GM12892 (cell line): Measurements from ENCODE around the gene KLHL5.

Source experiments
- DNase-seq: peaks from one replicate; pipeline ENCODE4 v3.0.0; 2011; ENCODE audit not compliant: insufficient read length
- FAIRE-seq: peaks from 2 replicates; lab custom pipeline; 2011; peaks lifted over from hg19 to GRCh38; lab: Jason Lieb, UNC
- POLR2A ChIP-seq: IDR thresholded peaks from 2 replicates; pipeline ENCODE4 v1.6.1; 2011; ENCODE audit warnings: low read depth, low read length, control low read depth
- POLR2AphosphoS5 ChIP-seq: IDR thresholded peaks from 2 replicates; pipeline ENCODE4 v1.6.1; 2011; ENCODE audit warnings: low read depth, low read length, control low read depth
- TAF1 ChIP-seq: IDR thresholded peaks from 2 replicates; pipeline ENCODE4 v1.6.1; 2011; ENCODE audit warnings: low read depth, mild to moderate bottlenecking, control low read depth, low read length, borderline replicate concordance

The KLHL5 gene

DNA sequence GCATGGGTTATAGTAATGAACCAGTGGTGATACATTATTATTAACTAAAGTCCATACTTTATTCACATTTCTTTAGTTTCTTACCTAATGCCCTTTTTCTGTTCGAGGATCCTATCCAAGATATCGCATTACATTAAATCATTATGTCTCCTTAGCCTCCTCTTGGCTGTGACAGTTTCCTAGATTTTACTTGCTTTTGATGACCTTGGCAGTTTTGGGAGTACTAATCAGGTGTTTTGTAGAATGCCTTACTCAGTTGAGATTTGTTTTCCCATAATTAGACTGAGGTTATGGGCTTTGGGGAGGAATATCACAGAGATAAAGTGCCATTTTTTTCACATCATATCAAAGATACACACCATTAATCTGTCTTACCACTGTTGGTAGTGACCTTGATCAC is 5.0 kb downstream of the KLHL5 start:
- no peak for TF ChIP-seq POLR2A
- TF ChIP-seq POLR2AphosphoS5, result no peak
- no peak for TF ChIP-seq TAF1
- no peak for DNase-seq
- no peak for FAIRE-seq

DNA sequence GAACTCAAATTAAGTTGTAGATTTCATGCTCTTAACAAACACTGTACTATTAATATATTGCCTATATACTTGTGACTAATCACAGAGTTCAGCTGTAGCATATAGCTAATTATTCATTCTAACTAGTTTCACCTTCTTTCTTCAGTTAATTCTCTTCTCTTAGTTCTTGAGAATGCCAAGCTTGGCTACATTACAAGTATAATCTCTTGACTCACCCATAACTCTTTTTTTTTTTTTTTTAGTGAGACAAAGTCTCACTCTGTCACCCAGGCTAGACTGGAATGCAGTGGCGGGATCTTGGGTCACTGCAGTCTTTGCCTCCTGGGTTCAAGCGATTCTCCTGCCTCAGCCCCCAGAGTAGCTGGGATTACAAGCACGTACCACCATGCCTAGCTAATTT is 5.4 kb downstream of the KLHL5 start:
- FAIRE-seq (no peak), DNase-seq (no peak)
- no peak for TF ChIP-seq POLR2AphosphoS5

DNA sequence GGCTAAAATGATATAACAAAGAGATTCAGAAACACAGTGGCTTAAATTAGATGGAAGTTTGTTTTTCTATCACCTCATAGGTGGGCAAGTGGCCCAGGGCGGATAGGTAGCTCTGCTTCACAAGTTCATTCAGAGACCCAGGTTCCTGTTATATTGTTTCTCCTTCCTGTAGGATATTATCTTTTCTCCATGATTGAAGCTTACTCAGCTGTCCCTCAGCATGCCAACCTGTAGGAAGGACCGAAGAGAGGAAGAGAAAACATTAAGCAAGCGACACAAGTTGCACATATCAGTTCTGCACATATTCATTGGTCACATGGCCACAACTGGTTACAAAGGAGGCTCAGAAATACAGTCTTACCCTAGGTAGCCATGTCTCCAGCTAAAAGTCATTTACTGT is 6.9 kb downstream of the KLHL5 start:
- TF ChIP-seq POLR2AphosphoS5 (no peak), TAF1 (no peak), POLR2A (no peak)
- FAIRE-seq (peak; percentile 70), DNase-seq (no peak)

DNA sequence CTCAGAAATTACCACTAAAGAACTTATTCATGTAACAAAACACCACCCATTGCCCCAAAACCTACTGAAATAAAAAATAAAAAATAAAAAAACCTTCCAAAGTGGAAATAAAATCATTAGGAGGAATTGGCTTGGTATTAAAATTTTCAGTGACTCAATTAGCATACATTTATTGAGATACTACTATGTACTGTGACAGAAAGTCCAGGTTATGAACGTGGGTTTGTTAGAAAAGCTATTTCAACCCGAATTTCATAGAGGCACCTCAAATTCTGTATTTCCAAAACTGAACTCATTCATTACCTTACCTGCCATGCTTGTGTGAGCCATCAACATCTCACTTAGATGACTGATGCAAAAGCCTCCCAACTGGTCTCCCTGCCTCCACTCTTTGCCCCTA is 16.8 kb downstream of the KLHL5 start:
- no peak for FAIRE-seq
- TF ChIP-seq POLR2A (no peak), TAF1 (no peak), POLR2AphosphoS5 (no peak)

DNA sequence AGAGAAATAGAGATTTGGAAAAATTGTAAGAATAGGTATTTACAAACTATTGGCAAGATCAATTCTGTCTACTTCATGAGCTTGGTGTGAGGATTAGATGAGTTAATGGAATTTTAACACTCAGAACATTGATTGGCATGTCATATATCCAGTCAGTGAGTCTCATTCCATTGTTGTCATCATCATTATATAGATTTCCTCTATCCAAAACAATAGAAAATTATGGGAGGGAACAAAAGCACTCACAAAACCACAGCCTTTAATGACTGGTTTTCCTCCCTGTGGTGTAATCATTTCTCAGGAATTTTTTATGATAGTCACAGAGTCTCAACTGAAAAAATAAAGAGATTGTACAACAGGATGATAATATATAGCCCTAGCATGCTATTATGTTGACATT is 21.1 kb downstream of the KLHL5 start:
- TF ChIP-seq POLR2AphosphoS5, result no peak
- TF ChIP-seq POLR2A, result no peak
- no peak for TF ChIP-seq TAF1
- DNase-seq (no peak), FAIRE-seq (no peak)

More for the DNA sequence above, 16.8 kb downstream of the KLHL5 start:
- DNase-seq, result no peak

DNA sequence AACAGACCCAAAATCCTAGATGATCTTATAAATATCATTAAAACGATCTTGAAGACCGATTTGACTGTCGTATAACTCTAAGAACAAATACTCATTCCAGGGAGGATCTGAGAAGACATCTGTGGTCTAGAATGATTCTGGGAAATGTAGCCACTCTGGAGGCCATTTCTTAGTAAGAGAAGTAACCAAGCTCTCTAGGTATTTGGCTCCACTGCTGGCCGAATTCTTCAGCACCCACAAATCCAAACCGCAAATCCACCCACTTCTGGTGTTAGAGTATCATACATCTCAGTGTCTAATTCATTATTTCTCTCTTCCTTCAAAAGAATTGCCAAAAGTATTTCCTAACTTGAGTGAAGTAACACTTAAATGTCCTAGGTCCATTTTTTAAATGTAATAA is 23.9 kb downstream of the KLHL5 start:
- FAIRE-seq (no peak), DNase-seq (no peak)
- TF ChIP-seq POLR2A (no peak), TAF1 (no peak), POLR2AphosphoS5 (no peak)

DNA sequence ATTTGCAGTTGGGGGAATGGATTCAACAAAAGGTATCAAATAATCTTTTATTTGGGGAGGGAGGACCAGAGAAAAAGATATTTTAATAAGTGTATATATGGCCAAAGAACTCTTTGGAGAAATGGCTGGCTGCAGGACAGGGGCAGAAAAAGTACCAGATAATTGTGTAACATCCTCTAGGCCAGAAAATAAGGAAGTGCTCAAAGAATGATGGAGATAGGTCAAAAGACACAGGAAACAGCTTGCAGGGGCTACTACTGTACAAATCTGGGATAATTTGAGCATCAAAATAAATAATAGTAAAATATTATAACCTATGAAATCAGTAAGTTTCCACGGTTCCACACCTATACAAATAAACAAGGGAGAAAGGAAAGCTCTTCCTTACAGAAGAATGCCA is 34.8 kb downstream of the KLHL5 start:
- DNase-seq (no peak), FAIRE-seq (no peak)
- no peak for TF ChIP-seq POLR2AphosphoS5
- no peak for TF ChIP-seq POLR2A
- TF ChIP-seq TAF1, result no peak

DNA sequence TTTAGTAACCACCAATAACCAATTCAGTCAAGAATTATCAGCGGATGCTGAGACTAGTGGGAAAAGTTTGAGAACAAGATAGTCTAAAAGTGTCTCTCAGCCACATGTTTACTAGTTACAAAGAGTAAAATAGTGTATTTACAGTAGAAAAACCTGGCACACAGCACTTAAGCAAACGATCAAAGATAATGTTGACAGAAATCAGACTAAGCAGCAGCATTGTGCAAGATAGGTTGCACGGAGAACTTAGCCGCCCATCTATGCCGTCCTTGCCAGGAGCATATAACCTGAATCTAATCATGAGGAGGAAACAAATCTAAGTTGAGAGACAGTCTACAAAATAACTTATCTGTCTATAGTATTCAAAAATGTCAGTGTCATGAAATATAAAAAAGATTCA is 35.3 kb downstream of the KLHL5 start:
- TF ChIP-seq TAF1, result no peak
- TF ChIP-seq POLR2A, result no peak
- TF ChIP-seq POLR2AphosphoS5, result no peak
- DNase-seq, result no peak
- FAIRE-seq, result no peak

DNA sequence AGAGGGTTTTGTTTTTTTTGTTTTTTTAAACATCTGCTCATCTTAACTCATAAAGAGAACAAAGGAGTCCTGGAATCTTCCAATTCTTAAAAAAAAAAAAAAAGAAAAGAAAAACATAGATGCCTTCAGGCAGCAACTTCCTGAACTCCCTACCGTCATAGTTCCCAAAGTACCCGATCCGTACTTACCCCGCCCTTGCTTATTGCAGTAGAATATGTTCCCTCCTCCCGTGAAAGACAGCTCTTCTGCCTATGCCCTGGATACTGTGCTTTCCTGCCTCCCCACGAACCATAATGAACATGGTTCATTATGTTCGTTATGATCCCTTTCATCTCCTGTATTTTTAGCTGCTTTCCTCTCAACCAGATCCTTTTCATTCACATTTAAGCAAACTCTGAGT is 40.3 kb downstream of the KLHL5 start:
- FAIRE-seq (no peak), DNase-seq (no peak)
- no peak for TF ChIP-seq POLR2A
- TF ChIP-seq TAF1, result no peak
- no peak for TF ChIP-seq POLR2AphosphoS5

DNA sequence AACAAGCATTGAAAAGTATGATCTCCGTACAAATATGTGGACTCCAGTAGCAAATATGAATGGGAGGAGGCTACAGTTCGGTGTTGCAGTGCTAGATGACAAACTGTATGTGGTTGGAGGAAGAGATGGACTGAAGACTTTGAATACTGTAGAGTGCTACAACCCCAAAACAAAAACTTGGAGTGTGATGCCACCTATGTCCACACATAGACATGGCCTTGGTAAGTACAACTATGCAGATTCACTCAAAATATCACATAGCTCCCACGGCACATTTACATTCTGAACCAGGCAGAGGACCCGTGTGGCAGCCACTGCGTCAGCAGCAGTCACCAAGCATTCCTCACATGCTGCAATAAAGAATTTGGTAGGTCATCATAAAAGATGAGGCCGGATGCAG is 41.3 kb downstream of the KLHL5 start:
- no peak for DNase-seq
- TF ChIP-seq POLR2AphosphoS5 (no peak), TAF1 (no peak), POLR2A (no peak)
- no peak for FAIRE-seq

DNA sequence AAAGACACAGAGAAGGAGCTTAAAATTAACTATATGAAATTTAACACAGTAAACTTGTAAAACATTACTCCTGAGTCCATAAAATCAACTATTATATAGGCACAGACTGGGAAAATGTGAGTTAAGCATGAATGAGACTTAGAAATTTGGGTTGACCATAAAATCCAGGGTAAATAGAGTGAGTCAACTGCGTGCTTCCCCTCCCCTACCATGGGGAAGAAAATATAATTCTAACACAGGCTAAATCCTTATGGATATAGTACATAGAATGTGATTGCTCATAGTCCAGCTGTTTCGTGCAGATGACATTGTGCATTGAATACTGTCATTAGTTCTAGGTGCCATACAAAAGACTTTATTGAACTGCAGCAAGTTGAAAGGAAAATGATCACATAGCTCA is 42.2 kb downstream of the KLHL5 start:
- no peak for FAIRE-seq
- TF ChIP-seq POLR2A, result no peak
- TF ChIP-seq POLR2AphosphoS5, result no peak
- TF ChIP-seq TAF1, result no peak
- DNase-seq, result no peak

DNA sequence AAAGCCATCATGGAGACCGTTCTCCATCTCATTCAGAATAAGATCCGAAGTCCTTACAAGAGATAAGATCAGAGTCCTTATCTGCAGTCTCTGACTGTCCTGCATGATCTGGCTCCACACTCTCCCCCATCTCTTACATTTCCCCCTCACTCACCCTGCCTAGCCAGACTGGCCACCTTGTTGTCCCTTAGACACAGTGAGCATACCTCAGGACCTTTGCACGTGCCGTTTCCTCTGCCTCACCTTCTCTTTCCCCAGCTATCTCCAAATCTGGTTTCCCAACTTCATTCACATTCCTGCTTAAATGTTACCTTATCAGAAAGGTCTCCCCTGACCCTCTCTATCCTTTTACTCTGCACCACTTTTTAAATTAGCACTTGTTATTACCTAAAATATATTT is 44.0 kb downstream of the KLHL5 start:
- no peak for FAIRE-seq
- no peak for DNase-seq
- TF ChIP-seq TAF1, result no peak
- no peak for TF ChIP-seq POLR2AphosphoS5
- no peak for TF ChIP-seq POLR2A

DNA sequence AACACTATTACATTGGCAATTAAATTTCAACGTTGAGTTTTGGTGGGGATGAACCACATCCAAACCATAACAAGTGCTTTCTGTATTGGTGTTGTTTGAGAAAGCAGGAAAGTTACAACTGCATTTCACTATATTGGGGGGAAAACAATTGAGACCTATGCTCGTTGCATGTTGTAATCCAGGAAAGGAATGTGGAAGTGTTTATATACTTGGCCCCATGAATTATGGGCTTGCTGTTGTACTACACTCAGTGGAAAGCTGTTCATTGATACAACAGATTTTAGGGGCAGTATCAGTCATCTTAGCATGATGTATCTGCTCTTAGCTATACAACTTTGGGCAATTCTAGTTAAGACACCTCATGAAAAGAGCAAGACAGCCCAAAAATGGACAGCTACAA is 52.4 kb downstream of the KLHL5 start:
- FAIRE-seq (no peak), DNase-seq (no peak)
- TF ChIP-seq TAF1, result no peak
- TF ChIP-seq POLR2AphosphoS5, result no peak
- TF ChIP-seq POLR2A, result no peak

DNA sequence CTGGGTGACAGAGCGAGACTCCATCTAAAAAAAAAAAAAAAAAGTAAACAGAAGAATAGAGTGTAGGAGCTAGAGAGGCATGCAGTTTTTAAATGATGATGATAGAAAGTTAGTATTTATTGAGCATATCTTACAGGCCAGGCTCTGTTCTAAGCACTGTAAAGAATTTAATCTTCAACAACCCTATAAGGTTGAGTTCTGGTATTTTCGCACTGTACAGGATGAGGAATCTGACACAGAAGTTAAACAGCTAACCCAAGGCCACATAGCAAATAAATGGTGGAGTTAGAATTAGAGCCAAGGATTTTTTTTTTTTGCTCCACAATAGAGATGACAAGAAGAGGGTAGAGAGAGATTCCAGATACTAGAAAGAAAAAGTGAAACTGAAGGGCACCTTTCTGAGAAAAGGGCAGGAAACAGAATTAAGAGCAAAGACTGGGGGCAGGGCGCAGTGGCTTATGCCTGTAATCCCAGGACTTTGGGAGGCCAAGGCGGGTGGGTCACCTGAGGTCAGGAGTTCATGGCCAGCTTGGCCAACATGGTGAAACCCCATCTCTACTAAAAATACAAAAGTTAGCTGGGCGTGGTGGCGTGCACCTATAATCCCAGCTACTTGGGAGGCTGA is 56.1 kb downstream of the KLHL5 start:
- no peak for TF ChIP-seq POLR2A
- TF ChIP-seq TAF1, result no peak
- TF ChIP-seq POLR2AphosphoS5, result no peak
- DNase-seq, result no peak
- no peak for FAIRE-seq
